Natural killer cell treated with Interleukin-12 subunit alpha and Interleukin-12 subunit beta and Interleukin-15 and Interleukin-18, amount 100 ng/mL, for 72 hours (primary cell): Measurements from ENCODE around the gene CACNB2. TPM values are rescaled to one million over a fixed set of nuclear protein-coding genes. Genes with fewer than 3 reads are reported as not detected.
"Not testable (repeated sequence)": the region's sequence is repeated elsewhere in the genome, so short reads cannot be mapped to it uniquely, and the experiment has no call there.

Source experiments
- ATAC-seq, 2 donors: fragments of 150-1000 bp; cut with Tn5 transposase in 1 of 2; sonication (Bioruptor Pico), chemical (Tn5 transposase) in 1 of 2; 2 replicates each; pipeline ENCODE4 v1.10.0; 2021
- DNase-seq: peaks from one replicate; pipeline ENCODE4 v3.0.0; 2022; ENCODE audit warnings: low spot score
- H3K27ac Mint-ChIP-seq, 2 donors: 1 replicate in 1 of 2; 2 replicates in 1 of 2; pipeline ENCODE4 v1.8.0; 2022; ENCODE audit warnings: mixed read lengths in 2 of 2, mild to moderate bottlenecking in 1 of 2, moderate library complexity in 1 of 2
- H3K27me3 Mint-ChIP-seq, 2 donors: 1 replicate in 1 of 2; 2 replicates in 1 of 2; pipeline ENCODE4 v1.8.0; 2022; ENCODE audit warnings: mixed read lengths in 2 of 2
- H3K36me3 Mint-ChIP-seq: one replicate; pipeline ENCODE4 v1.8.0; 2022; ENCODE audit warnings: mixed read lengths
- H3K4me1 Mint-ChIP-seq, 2 donors: 1 replicate in 1 of 2; 2 replicates in 1 of 2; pipeline ENCODE4 v1.8.0; 2022; ENCODE audit warnings: low read depth in 2 of 2, mixed read lengths in 2 of 2, mild to moderate bottlenecking in 1 of 2
- H3K4me3 Mint-ChIP-seq: one replicate; pipeline ENCODE4 v1.8.0; 2022; ENCODE audit warnings: mixed read lengths
- H3K9me3 Mint-ChIP-seq: 2 replicates; pipeline ENCODE4 v1.8.0; 2022; ENCODE audit warnings: mixed read lengths
- total RNA-seq, 2 donors: library from RNA; stranded (reverse); gene quantifications; one replicate each; pipeline ENCODE4 v1.2.3, GENCODE V29; 2022

The CACNB2 gene
- total RNA-seq, 2 donors from 2014 or later: not detected

GRCh38 chr10:18157881-18158280 lies 17.7 kb downstream of the CACNB2 start:
- Mint-ChIP-seq H3K4me1 (no peaks in the 10 kb centered on the region), H3K4me3 (no peak overlapping the region), H3K27me3 (no peaks in the 10 kb centered on the region), H3K36me3 (no peaks in the 10 kb centered on the region), H3K27ac (no peak overlapping the region), H3K9me3 (peaks cover 5% of the 10 kb centered on the region)
- ATAC-seq (no peak), DNase-seq (no peak)

DNA sequence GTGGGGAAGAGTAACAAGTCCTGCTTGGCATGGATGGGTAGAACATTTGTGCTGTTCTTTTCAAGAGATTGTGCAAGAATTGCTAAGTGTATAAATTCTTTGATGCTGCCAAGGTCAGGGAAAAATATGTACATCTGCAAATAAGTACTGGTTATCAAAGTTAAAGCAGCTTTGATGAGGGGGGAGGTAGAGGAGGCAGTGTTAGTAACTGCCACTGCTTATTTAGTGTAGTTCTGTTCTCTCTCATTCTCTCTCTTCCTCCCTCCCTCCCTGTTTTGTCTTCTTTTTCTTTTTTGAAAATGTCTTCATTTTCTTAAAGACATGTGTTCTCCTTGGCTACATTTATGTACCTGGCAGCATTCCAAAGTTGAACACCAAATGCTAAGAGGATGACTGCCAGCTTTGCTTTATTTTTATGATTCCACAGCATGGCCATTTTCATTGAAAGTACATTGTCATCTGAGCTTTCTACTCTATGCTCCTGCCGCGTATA lies 18.6 kb downstream of the CACNB2 start:
- Mint-ChIP-seq H3K4me3 (no peak overlapping the region), H3K27ac (no peak overlapping the region), H3K36me3 (no peaks in the 10 kb centered on the region), H3K27me3 (no peaks in the 10 kb centered on the region), H3K4me1 (no peaks in the 10 kb centered on the region), H3K9me3 (peaks cover 5% of the 10 kb centered on the region)
- DNase-seq (no peak), ATAC-seq (no peak)

DNA sequence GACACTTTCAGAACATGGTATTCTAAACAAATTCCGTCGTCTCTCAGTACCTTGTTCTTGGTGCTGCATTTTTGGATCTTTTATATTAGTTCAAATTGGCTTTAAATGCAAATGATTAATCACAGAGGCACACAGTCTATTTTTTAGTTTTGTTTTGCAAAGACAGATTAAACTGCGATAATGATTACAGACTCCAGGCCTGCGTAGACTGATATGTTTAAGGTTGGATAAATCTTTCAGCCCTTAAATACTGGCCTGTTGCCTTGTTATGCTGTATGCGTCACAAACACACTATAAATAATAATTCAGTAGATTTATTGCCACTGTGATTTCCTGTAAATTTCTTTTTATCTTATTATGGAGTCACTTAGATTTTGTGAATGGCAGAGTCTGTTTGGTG lies 19.3 kb downstream of the CACNB2 start:
- no peaks in the 10 kb centered on the region for H3K36me3 Mint-ChIP-seq
- H3K27me3 Mint-ChIP-seq: no peaks in the 10 kb centered on the region
- H3K4me1 Mint-ChIP-seq: no peaks in the 10 kb centered on the region
- H3K27ac Mint-ChIP-seq: no peak overlapping the region
- DNase-seq: no peak
- H3K4me3 Mint-ChIP-seq: no peak overlapping the region
- no peak for ATAC-seq
- peaks cover 5% of the 10 kb centered on the region for H3K9me3 Mint-ChIP-seq

DNA sequence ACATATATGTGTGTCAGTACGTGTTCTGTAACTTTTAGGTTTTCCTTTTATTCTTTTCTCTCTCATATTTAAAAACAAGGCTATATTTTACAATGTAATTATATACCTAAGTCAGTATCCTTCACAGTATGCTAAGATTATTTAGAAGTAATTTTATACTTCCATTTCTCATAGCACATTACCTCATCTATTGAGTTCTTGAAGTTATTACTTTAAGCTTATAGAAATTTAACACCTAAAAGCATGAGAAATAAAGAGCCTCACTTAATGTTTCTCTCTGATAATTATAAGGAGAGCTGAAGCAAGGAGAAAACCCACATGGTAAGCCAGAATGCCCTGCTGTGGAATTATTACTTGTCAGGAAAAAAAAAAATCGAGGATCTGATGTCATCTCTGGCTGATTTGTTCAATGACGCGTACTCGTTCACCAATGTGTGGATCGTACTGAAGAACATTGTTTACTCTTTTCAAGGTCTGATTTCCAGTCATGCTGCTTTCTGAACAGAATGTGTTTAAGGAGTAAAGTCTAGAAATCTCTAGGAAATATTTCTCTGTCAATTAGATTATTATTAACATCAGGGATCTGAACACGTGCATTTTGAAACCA lies 21.9 kb downstream of the CACNB2 start:
- Mint-ChIP-seq H3K9me3 (no peaks in the 10 kb centered on the region), H3K4me3 (no peak overlapping the region), H3K27ac (no peak overlapping the region), H3K27me3 (no peaks in the 10 kb centered on the region), H3K4me1 (no peaks in the 10 kb centered on the region), H3K36me3 (no peaks in the 10 kb centered on the region)
- no peak for DNase-seq
- ATAC-seq: no peak

DNA sequence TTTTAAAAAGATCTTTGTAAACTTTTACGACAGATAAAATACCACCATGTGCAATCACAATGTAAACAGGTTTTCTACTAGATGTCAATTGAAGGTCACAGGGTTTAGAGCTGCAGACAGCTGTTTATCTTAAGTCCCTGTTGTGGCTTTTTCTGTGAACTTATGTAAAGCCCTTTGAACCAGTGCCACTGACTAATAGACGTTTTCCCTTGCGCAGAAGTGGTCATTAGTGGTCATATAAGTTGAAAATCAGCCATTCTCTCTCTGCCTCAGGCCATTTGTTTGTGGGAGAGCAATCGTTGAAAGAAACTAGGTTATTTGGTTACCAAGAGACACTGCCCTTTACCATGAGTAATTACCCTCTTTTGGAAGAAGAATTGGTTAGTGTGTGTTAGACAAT lies 23.9 kb downstream of the CACNB2 start:
- Mint-ChIP-seq H3K9me3 (no peaks in the 10 kb centered on the region), H3K4me1 (no peaks in the 10 kb centered on the region), H3K27ac (no peak overlapping the region), H3K27me3 (peaks cover 0 to 5% of the 10 kb centered on the region in 2 donors), H3K36me3 (no peaks in the 10 kb centered on the region), H3K4me3 (no peak overlapping the region)
- no peak for ATAC-seq
- no peak for DNase-seq

DNA sequence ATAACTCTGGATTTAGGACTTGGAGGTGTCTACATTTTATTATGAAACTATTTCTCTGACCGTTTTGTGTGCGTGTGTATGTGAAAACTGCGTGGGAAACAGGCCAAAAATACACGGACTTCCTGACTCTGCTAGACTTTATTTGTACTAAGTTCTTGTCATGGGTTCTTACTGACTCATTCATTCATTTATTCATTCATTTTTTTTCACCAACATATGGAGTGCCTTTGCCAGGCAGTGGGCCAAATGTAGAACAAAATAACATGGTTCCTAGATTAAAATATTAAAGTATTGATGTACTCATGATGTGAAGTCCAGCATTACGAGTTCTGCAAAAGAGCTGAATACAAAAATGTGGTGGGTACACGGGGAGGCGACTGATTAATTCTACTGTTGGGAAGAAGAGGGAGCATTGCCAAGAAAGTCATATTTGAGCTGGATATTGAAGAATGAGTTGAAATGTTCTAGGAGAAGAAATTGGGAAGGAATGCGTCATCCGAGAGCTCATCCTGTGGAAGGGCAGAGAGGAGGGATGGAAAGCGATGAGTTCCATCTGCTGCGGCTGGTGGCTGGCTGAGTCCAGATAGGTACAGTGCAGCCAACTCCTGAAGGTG lies 24.6 kb downstream of the CACNB2 start:
- Mint-ChIP-seq H3K9me3 (no peaks in the 10 kb centered on the region), H3K27me3 (peaks cover 0 to 5% of the 10 kb centered on the region in 2 donors), H3K4me3 (no peak overlapping the region), H3K36me3 (no peaks in the 10 kb centered on the region), H3K4me1 (no peaks in the 10 kb centered on the region), H3K27ac (no peak overlapping the region)
- no peak for ATAC-seq
- no peak for DNase-seq

DNA sequence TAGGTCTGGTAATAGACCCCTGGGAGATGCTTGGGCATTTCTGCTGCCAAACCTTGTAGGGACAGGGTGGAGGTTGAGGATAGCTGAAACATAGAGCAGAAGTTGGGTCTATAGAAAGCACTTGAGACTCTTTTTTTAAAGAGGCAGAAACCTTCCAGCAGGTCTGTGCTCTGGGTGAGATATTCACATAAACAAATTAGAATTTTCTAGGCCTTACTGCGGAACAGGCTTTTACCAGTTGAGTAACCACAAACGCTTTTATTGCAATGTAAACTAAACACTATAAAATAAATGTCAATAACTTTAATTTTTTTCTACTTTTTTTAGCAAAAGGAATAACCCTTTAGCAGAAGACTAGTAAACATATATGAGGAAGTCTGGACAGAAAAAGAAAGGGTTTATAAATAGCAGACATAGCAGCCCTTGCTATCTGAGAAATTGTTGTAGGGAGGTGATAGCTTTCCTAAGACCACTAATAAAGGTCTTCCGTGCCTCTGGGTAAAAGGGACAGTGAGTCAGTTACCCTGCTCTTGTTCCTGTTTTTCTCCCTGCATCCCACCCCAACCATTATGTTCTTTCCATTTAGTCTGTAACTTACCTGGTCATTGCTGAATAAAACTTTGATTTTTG lies 38.7 kb downstream of the CACNB2 start:
- ATAC-seq: no peak
- H3K4me3 Mint-ChIP-seq: no peak overlapping the region
- no peak for DNase-seq
- no peaks in the 10 kb centered on the region for H3K9me3 Mint-ChIP-seq
- H3K27me3 Mint-ChIP-seq: peaks cover 14 to 33% of the 10 kb centered on the region in 2 donors
- H3K4me1 Mint-ChIP-seq: no peaks in the 10 kb centered on the region
- no peaks in the 10 kb centered on the region for H3K36me3 Mint-ChIP-seq
- no peak overlapping the region for H3K27ac Mint-ChIP-seq

DNA sequence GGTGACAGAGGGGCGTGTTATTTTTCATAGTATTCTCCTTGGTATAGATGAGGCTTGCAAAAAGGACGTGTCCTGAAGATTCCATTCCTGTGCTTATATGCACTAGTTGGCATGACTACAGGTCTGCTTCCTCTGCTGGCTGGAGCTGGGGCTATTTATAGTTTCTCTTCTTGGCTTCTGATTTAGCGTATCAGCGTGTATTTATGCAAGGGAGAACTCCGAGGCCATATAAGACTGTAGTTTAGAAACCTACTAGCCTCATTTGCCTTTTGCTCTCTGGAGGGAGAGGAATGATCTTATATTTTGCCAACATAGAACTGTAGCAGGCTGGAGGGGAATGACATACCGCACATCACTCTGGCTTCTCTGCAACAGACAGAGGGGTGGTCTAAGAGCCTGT lies 39.7 kb downstream of the CACNB2 start:
- H3K27me3 Mint-ChIP-seq: peaks cover 14 to 33% of the 10 kb centered on the region in 2 donors
- H3K27ac Mint-ChIP-seq: no peak overlapping the region
- no peaks in the 10 kb centered on the region for H3K36me3 Mint-ChIP-seq
- no peak for DNase-seq
- no peak overlapping the region for H3K4me3 Mint-ChIP-seq
- H3K9me3 Mint-ChIP-seq: no peaks in the 10 kb centered on the region
- ATAC-seq: no peak
- no peaks in the 10 kb centered on the region for H3K4me1 Mint-ChIP-seq

DNA sequence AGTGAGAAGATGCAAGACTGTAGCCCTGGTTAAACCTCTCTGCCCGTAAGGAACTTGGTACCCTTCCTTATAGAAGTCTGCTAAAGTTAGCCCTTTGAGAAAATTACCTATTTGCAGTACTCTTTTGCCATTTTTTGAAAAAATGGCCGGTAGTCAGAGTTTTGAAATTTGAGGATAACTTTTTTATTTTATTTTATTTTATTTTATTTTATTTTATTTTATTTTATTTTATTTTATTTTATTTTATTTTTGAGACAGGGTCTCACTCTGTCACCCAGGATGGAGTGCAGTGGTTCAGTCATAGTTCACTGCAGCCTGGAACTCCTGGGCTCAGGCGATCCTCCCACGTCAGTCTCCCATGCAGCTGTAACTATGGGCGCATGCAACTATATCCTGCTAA lies 41.2 kb downstream of the CACNB2 start:
- H3K4me3 Mint-ChIP-seq, H3K27ac Mint-ChIP-seq, H3K36me3 Mint-ChIP-seq, DNase-seq, H3K9me3 Mint-ChIP-seq, H3K4me1 Mint-ChIP-seq, ATAC-seq: not testable (repeated sequence)
- H3K27me3 Mint-ChIP-seq: peaks cover 10 to 26% of the 10 kb centered on the region in 2 donors

DNA sequence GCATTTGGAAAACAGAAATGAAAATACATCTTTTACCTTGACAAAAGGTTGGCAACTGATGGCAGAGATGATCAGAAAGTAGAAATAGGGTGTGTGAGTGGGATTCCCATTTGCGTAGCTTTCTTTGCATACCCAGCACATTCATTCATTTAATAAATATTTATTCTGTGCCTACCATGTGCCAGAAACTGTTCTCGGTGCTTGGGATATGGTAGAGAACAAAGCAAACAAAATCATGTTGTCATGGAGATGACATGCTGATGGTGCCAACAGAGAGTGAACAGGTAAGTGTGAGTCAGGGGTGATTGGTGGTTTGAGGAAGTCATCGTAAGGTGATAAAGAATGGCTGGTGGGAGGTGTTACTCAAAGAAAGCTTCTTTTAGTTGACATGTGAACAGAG lies 45.4 kb downstream of the CACNB2 start:
- Mint-ChIP-seq H3K27me3 (peaks cover 2 to 10% of the 10 kb centered on the region in 2 donors), H3K4me1 (no peaks in the 10 kb centered on the region), H3K9me3 (no peaks in the 10 kb centered on the region), H3K27ac (no peak overlapping the region), H3K36me3 (no peaks in the 10 kb centered on the region), H3K4me3 (no peak overlapping the region)
- ATAC-seq (no peak), DNase-seq (no peak)

DNA sequence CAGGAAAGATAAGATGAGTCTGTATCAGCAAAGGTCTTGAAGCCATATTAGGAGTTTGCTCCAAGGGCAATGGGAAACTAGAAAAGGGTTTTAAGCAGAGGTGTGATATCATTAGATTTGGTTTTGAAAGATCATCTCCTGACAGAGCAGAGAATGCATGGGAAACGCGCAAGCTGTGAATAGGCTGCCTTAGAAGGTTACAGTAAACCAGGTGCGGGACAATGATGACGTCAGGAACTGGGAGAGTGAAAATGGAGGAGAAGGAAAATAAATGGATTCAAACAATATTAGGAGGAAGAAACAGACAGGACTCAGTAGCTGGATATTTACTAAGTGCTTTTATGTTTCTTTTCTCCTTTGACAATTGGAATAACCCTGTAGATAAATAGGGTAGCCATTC lies 50.6 kb downstream of the CACNB2 start:
- Mint-ChIP-seq H3K27me3 (peaks cover 0 to 8% of the 10 kb centered on the region in 2 donors), H3K9me3 (no peaks in the 10 kb centered on the region), H3K4me1 (no peaks in the 10 kb centered on the region), H3K4me3 (no peak overlapping the region), H3K36me3 (no peaks in the 10 kb centered on the region), H3K27ac (no peak overlapping the region)
- DNase-seq: no peak
- ATAC-seq: no peak

- no peaks in the 10 kb centered on the region for H3K4me1 Mint-ChIP-seq
- no peak overlapping the region for H3K4me3 Mint-ChIP-seq
- H3K9me3 Mint-ChIP-seq: no peaks in the 10 kb centered on the region
- H3K36me3 Mint-ChIP-seq: no peaks in the 10 kb centered on the region
- peaks cover 2 to 12% of the 10 kb centered on the region in 2 donors for H3K27me3 Mint-ChIP-seq
- H3K27ac Mint-ChIP-seq: no peak overlapping the region
- no peak for DNase-seq
- no peak for ATAC-seq
Observed at GRCh38 chr10:18194634-18195033, 54.4 kb downstream of the CACNB2 start.

- H3K27me3 Mint-ChIP-seq: peaks cover 2 to 15% of the 10 kb centered on the region in 2 donors
- H3K27ac Mint-ChIP-seq: no peak overlapping the region
- no peak overlapping the region for H3K4me3 Mint-ChIP-seq
- DNase-seq (no peak), ATAC-seq (no peak)
- H3K36me3 Mint-ChIP-seq: no peaks in the 10 kb centered on the region
- H3K4me1 Mint-ChIP-seq: no peaks in the 10 kb centered on the region
- H3K9me3 Mint-ChIP-seq: no peaks in the 10 kb centered on the region
Observed at GRCh38 chr10:18195060-18195799, 55.0 kb downstream of the CACNB2 start.
